GM23248 (cell line): ENCODE results near the gene MAP3K12. TPM values are rescaled to one million over a fixed set of nuclear protein-coding genes. Genes with fewer than 3 reads are reported as not detected.
A peak's percentile ranks its signal among the peaks of the same experiment; 100 is the strongest.

Experiments
- DNase-seq: peaks from one replicate; pipeline ENCODE4 v3.0.0-alpha.2; 2015
- H2AFZ ChIP-seq: fragments of 200-600 bp; sonication (generic); 2 replicates; pipeline ENCODE4 v1.6.1; 2016; ENCODE audit warnings: antibody characterized with exemption
- H3F3A ChIP-seq: fragments of 200-600 bp; sonication (generic); 2 replicates; pipeline ENCODE4 v1.6.1; 2016; ENCODE audit warnings: mild to moderate bottlenecking, antibody characterized with exemption, mixed run types; ENCODE audit not compliant: insufficient read depth
- H3K27ac ChIP-seq: fragments of 200-600 bp; sonication (generic); 2 replicates; pipeline ENCODE4 v1.5.1; 2016; ENCODE audit warnings: mild to moderate bottlenecking
- H3K27me3 ChIP-seq: fragments of 200-600 bp; sonication (generic); replicated peaks from 2 replicates; pipeline ENCODE4 v1.6.1; 2016; ENCODE audit warnings: mild to moderate bottlenecking; ENCODE audit not compliant: insufficient read depth
- H3K36me3 ChIP-seq: fragments of 200-600 bp; sonication (generic); 2 replicates; pipeline ENCODE4 v1.6.1; 2016; ENCODE audit warnings: low read depth, mild to moderate bottlenecking
- H3K4me1 ChIP-seq: fragments of 200-600 bp; sonication (generic); 2 replicates; pipeline ENCODE4 v1.6.1; 2016; ENCODE audit warnings: mild to moderate bottlenecking; ENCODE audit not compliant: insufficient read depth
- H3K4me2 ChIP-seq: fragments of 200-600 bp; sonication (generic); one replicate; pipeline ENCODE4 v1.6.1; 2016; ENCODE audit warnings: mild to moderate bottlenecking; ENCODE audit not compliant: unreplicated experiment
- H3K4me3 ChIP-seq: fragments of 200-600 bp; sonication (generic); 2 replicates; pipeline ENCODE4 v1.5.1; 2016; ENCODE audit warnings: mild to moderate bottlenecking
- H3K79me2 ChIP-seq: fragments of 200-600 bp; sonication (generic); 2 replicates; pipeline ENCODE4 v1.6.1; 2016; ENCODE audit warnings: mild to moderate bottlenecking; ENCODE audit not compliant: insufficient read depth
- H3K9ac ChIP-seq: fragments of 200-600 bp; sonication (generic); 2 replicates; pipeline ENCODE4 v1.6.1; 2016; ENCODE audit warnings: mild to moderate bottlenecking
- H3K9me2 ChIP-seq: fragments of 200-600 bp; sonication (generic); 2 replicates; pipeline ENCODE4 v1.6.1; 2016; ENCODE audit warnings: mixed run types, mild to moderate bottlenecking, moderate library complexity; ENCODE audit not compliant: insufficient read depth
- H3K9me3 ChIP-seq: fragments of 200-600 bp; sonication (generic); one replicate; pipeline ENCODE4 v1.6.1; 2017; ENCODE audit warnings: low read depth
- H4K20me1 ChIP-seq: fragments of 200-600 bp; sonication (generic); 2 replicates; pipeline ENCODE4 v1.6.0; 2016; ENCODE audit not compliant: insufficient read depth
- EZH2 ChIP-seq: fragments of 200-600 bp; sonication (generic); IDR thresholded peaks from 2 replicates; pipeline ENCODE4 v1.6.1; 2018; ENCODE audit warnings: antibody characterized with exemption, mild to moderate bottlenecking; ENCODE audit not compliant: insufficient read depth, poor library complexity, severe bottlenecking
- EZH2phosphoT487 ChIP-seq: fragments of 200-600 bp; sonication (generic); IDR thresholded peaks from 2 replicates; pipeline ENCODE4 v1.6.1; 2018; ENCODE audit warnings: antibody characterized with exemption, moderate library complexity, mild to moderate bottlenecking, low read depth; ENCODE audit not compliant: insufficient read depth
- WGBS, 2 experiments: methylation state at CpG; one replicate each; pipeline ENCODE4 v1.1.6; 2015 to 2017; ENCODE audit warnings: low lambda C conversion rate in 2 of 2, low coverage in 1 of 2; ENCODE audit errors: missing lambda C conversion rate in 2 of 2; 5-methylcytosine and 5-hydroxymethylcytosine counted together
- in situ Hi-C: fragments of 300-500 bp; cut with MboI; formaldehyde crosslinking; loops from 2 replicates; pipeline ENCODE4 v1.15.0; 2020
- polyA plus RNA-seq: library from polyadenylated mRNA; unstranded; fragments of >200 nt; fragmentation: Nextera tagmentation; extraction: Ambion mirVana; gene quantifications from 2 replicates; pipeline ENCODE4 v1.2.1, GENCODE V29; 2016
- total RNA-seq: library from RNA; depleted of rRNA; stranded (reverse); fragments of >200 nt; shearing (Covaris generic); gene quantifications from 2 replicates; pipeline ENCODE4 v1.2.3, GENCODE V29; 2014

The MAP3K12 gene
- total and polyA plus RNA-seq, 2 experiments from 2014 or later: 8.7 to 37.4 TPM

DNA sequence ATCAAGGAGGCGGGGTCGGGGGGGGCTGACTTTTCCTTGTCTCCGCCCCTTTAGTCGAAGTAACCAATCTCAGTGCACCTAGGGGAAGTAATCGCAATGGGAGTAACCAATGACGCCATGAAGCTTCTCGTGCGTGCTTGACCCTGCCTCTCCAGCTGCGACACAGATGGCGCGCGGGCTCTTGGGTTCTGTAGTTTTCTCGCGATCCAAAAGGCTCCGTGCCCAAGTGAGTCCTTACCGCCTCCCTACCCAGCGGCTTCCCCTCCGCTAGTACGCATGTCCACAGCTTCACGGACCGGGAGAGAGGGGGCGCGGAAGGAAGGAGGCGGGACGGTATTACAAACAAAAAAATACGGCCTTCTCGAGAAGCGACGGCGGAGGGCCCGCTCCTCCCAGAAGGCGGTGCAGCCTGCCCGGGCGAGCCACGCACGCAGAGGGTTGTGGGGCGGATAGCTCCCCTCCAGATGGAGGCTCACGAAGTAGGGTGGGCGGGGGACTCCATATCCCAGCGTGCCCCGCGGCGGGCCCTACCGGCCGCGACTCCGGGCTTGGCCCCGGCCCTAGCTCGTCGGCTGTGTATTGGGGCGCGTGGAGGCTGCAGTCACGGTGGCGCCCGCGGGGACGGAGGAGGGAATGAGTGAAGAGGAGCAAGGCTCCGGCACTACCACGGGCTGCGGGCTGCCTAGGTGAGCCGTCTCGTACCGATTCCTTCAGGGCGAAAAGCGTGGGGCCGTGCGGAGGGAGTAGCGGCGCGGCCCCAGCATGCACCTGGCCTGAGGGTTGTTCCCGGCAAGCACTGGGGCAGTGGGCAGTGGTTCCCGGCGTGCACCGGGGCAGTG is 1.7 kb upstream of the MAP3K12 start, which contains the start of gene TARBP2:
TSS of gene TARBP2 (plus strand) at position 508 of the 839 bp plus-strand sequence. CDS start at position 634, 126 bp downstream.
- 0 to 1% methylated on average over 70 to 72 of the region's 74 CpGs for WGBS, 2 experiments
- Histone ChIP-seq H3K4me2 (peak within 1 kb of the TSS; percentile 91), H3K9me3 (no peaks in the 10 kb centered on the region), H2AFZ (peak within 1 kb of the TSS; percentile 74), H4K20me1 (no peaks in the 10 kb centered on the region), H3K9ac (peak within 1 kb of the TSS; percentile 95), H3K36me3 (no peaks in the 10 kb centered on the region), H3K4me3 (peak within 1 kb of the TSS; percentile 81), H3K79me2 (peaks cover 51% of the 10 kb centered on the region), H3K4me1 (peaks cover 42% of the 10 kb centered on the region), H3K27me3 (no peaks in the 10 kb centered on the region), H3K9me2 (no peaks in the 10 kb centered on the region), H3K27ac (peak within 1 kb of the TSS; percentile 99), H3F3A (peaks cover 29% of the 10 kb centered on the region)
- in situ Hi-C loops: no loop called here
- peak; percentile 100 for DNase-seq
- no peak for TF ChIP-seq EZH2phosphoT487
- no peak for TF ChIP-seq EZH2

- Histone ChIP-seq H3K9me3 (no peaks in the 10 kb centered on the region), H3K27me3 (no peaks in the 10 kb centered on the region), H3K4me3 (peak overlapping the region; percentile 81), H3K4me2 (peak overlapping the region; percentile 91), H3K9ac (peak overlapping the region; percentile 95), H4K20me1 (no peaks in the 10 kb centered on the region), H3K36me3 (no peaks in the 10 kb centered on the region), H3K27ac (peak overlapping the region; percentile 99), H3F3A (peaks cover 26% of the 10 kb centered on the region), H3K9me2 (no peaks in the 10 kb centered on the region), H3K79me2 (peaks cover 57% of the 10 kb centered on the region), H3K4me1 (peaks cover 38% of the 10 kb centered on the region), H2AFZ (peak overlapping the region; percentile 70)
- TF ChIP-seq EZH2phosphoT487 (no peak), EZH2 (no peak)
- peak; percentile 86 for DNase-seq
- 1 to 4% methylated on average over 17 of the region's 17 CpGs for WGBS, 2 experiments
- in situ Hi-C loops: no loop called here
Observed at GRCh38 chr12:53500142-53500775, 1.0 kb upstream of the MAP3K12 start.

- Histone ChIP-seq H3K9me2 (no peaks in the 10 kb centered on the region), H3K4me3 (peak overlapping the region; percentile 81), H3K79me2 (peaks cover 63% of the 10 kb centered on the region), H3K9ac (0 out of 2 replicates have a peak overlapping the region, but pooled peaks have one; percentile 95), H3K27ac (no peak overlapping the region), H3K27me3 (no peaks in the 10 kb centered on the region), H3K4me2 (peak overlapping the region; percentile 91), H3K36me3 (no peaks in the 10 kb centered on the region), H3K4me1 (peaks cover 40% of the 10 kb centered on the region), H3F3A (peaks cover 20% of the 10 kb centered on the region), H3K9me3 (no peaks in the 10 kb centered on the region), H4K20me1 (no peaks in the 10 kb centered on the region), H2AFZ (no peak overlapping the region)
- WGBS, 2 experiments: 69 to 81% methylated on average over 2 of the region's 2 CpGs
- in situ Hi-C loops: no loop called here
- TF ChIP-seq EZH2phosphoT487: no peak
- no peak for TF ChIP-seq EZH2
- DNase-seq: no peak
Observed at GRCh38 chr12:53498235-53498630, 1.0 kb downstream of the MAP3K12 start.

GRCh38 chr12:53497461-53497860 is 1.8 kb downstream of the MAP3K12 start:
- Histone ChIP-seq H3K36me3 (no peaks in the 10 kb centered on the region), H3K4me2 (no peak overlapping the region), H4K20me1 (no peaks in the 10 kb centered on the region), H2AFZ (no peak overlapping the region), H3K4me1 (peaks cover 40% of the 10 kb centered on the region), H3F3A (peaks cover 20% of the 10 kb centered on the region), H3K9me2 (no peaks in the 10 kb centered on the region), H3K9ac (no peak overlapping the region), H3K9me3 (no peaks in the 10 kb centered on the region), H3K27me3 (no peaks in the 10 kb centered on the region), H3K4me3 (no peak overlapping the region), H3K79me2 (peaks cover 56% of the 10 kb centered on the region), H3K27ac (no peak overlapping the region)
- DNase-seq: no peak
- in situ Hi-C loops: no loop called here
- TF ChIP-seq EZH2phosphoT487: no peak
- TF ChIP-seq EZH2: no peak
- 85% methylated on average over 3 of the region's 3 CpGs for WGBS, 2 experiments
